K562 (cell line): ENCODE measurements around the gene ASB2. TPM values are rescaled to one million over a fixed set of nuclear protein-coding genes. Genes with fewer than 3 reads are reported as not detected.

Experiments used
- ATAC-seq: fragments of 200-7000 bp; cut with Tn5 transposase; 3 replicates; pipeline ENCODE4 v1.9.1; 2020; ENCODE audit warnings: moderate library complexity
- BruUV-seq: library from RNA; stranded (reverse); fragments of 400-500 nt; replicated peaks from 2 replicates; lab custom pipeline; 2021; lab: Mats Ljungman, UMichigan
- CTCF ChIA-PET: fragments of 300-600 bp; formaldehyde crosslinking; extraction: SDS; loops from one replicate; lab custom pipeline; 2021; ENCODE audit warnings: low intra/inter-chr PET ratio; lab: Yijun Ruan, JAX
- POLR2A ChIA-PET: fragments of 300-600, 350-650 bp; sonication (Branson Sonifier 250); formaldehyde crosslinking; extraction: SDS; loops from one replicate; lab custom pipeline; 2021; ENCODE audit warnings: antibody characterized with exemption, inconsistent platforms; lab: Yijun Ruan, JAX
- DNase-seq, 4 experiments: peaks; one replicate each; pipeline versions ENCODE4 v3.0.0 to v3.0.0-alpha.2; 2011 to 2018; ENCODE audit warnings: low spot score in 3 of 4, mixed read lengths in 3 of 4; ENCODE audit errors: extremely low read depth in 1 of 4
- FAIRE-seq: peaks from 2 replicates; lab custom pipeline; 2011; peaks lifted over from hg19 to GRCh38; lab: Jason Lieb, UNC
- H2AFZ ChIP-seq: 2 replicates; pipeline ENCODE4 v1.6.0; 2011; ENCODE audit warnings: low read depth, low read length, control low read depth, inconsistent platforms
- H3K27ac ChIP-seq: fragments of 200-600 bp; 3 replicates; pipeline ENCODE4 v1.8.0; 2011; ENCODE audit warnings: low read depth, mild to moderate bottlenecking, control low read depth, inconsistent platforms, low read length, moderate library complexity, mixed read lengths; ENCODE audit errors: extremely low read depth
- H3K27me3 ChIP-seq, 2 experiments: fragments of 300-600 bp in 1 of 2; 2 replicates in 1 of 2; 3 replicates in 1 of 2; pipeline versions ENCODE4 v1.6.0 to v1.8.0; 2011; ENCODE audit warnings: inconsistent platforms in 2 of 2, low read length in 2 of 2, mild to moderate bottlenecking in 1 of 2, mixed read lengths in 1 of 2, moderate library complexity in 1 of 2; ENCODE audit not compliant: control insufficient read depth in 2 of 2, insufficient read depth in 2 of 2
- H3K36me3 ChIP-seq: fragments of 300-600 bp; 3 replicates; pipeline ENCODE4 v1.8.0; 2011; ENCODE audit warnings: mild to moderate bottlenecking, low read length, inconsistent platforms; ENCODE audit not compliant: control insufficient read depth, insufficient read depth
- H3K4me1 ChIP-seq, 2 experiments: fragments of 200-600 bp in 1 of 2; replicated peaks in 1 of 2; 2 replicates in 1 of 2; 3 replicates in 1 of 2; pipeline versions ENCODE4 v1.5.1 to v1.8.0; 2011; ENCODE audit warnings: inconsistent platforms in 2 of 2, low read length in 2 of 2, mild to moderate bottlenecking in 1 of 2, mixed read lengths in 1 of 2, moderate library complexity in 1 of 2; ENCODE audit not compliant: control insufficient read depth in 2 of 2, insufficient read depth in 2 of 2
- H3K4me2 ChIP-seq: 2 replicates; pipeline ENCODE4 v1.6.1; 2011; ENCODE audit warnings: low read length, control low read depth, inconsistent platforms, mixed read lengths; ENCODE audit not compliant: insufficient read depth
- H3K4me3 ChIP-seq: fragments of 200-600 bp; sonication (generic), shearing (Covaris generic); 2 replicates; pipeline ENCODE4 v1.5.1; 2016; ENCODE audit warnings: control low read depth, inconsistent platforms
- H3K79me2 ChIP-seq: fragments of 200-600 bp; 3 replicates; pipeline ENCODE4 v1.8.0; 2011; ENCODE audit warnings: low read length, inconsistent platforms; ENCODE audit not compliant: control insufficient read depth, insufficient read depth
- H3K9ac ChIP-seq, 2 experiments: 2 replicates each; pipeline versions ENCODE4 v1.6.0 to v1.6.1; 2011; ENCODE audit warnings: low read depth in 2 of 2, low read length in 2 of 2, control low read depth in 1 of 2, inconsistent platforms in 1 of 2, mild to moderate bottlenecking in 1 of 2, mixed read lengths in 1 of 2; ENCODE audit not compliant: insufficient read depth in 1 of 2
- H3K9me1 ChIP-seq: one replicate; pipeline ENCODE4 v1.6.0; 2011; ENCODE audit warnings: inconsistent platforms, mild to moderate bottlenecking, low read length, moderate library complexity; ENCODE audit not compliant: control insufficient read depth, insufficient read depth
- H3K9me3 ChIP-seq: replicated peaks from 2 replicates; pipeline ENCODE4 v1.5.1; 2011; ENCODE audit warnings: low read depth, low read length, inconsistent platforms; ENCODE audit not compliant: control insufficient read depth, insufficient read depth
- H4K20me1 ChIP-seq: replicated peaks from 2 replicates; pipeline ENCODE4 v1.6.1; 2011; ENCODE audit warnings: low read length, inconsistent platforms, mixed read lengths; ENCODE audit not compliant: control insufficient read depth, insufficient read depth
- FOXP4 ChIP-seq: sonication (generic); formaldehyde crosslinking; IDR thresholded peaks from 2 replicates; pipeline ENCODE4 v1.8.0; 2022; ENCODE audit warnings: mild to moderate bottlenecking, missing genetic modification reagents, borderline replicate concordance
- GTF2E2 ChIP-seq: fragments of 200-800 bp; sonication (Bioruptor generic); IDR thresholded peaks from 2 replicates; pipeline ENCODE4 v1.6.1; 2016; ENCODE audit warnings: missing genetic modification characterization, missing compliant biosample characterization
- NCOA1 ChIP-seq: fragments of 450-650 bp; IDR thresholded peaks from 2 replicates; pipeline ENCODE4 v1.6.1; 2016; ENCODE audit warnings: low read depth
- NFE2 ChIP-seq: IDR thresholded peaks from 2 replicates; pipeline ENCODE4 v1.6.1; 2014; ENCODE audit warnings: antibody characterized with exemption, low read depth
- NFE2L1 ChIP-seq: fragments of 450-650 bp; IDR thresholded peaks from 2 replicates; pipeline ENCODE4 v1.6.1; 2016; ENCODE audit warnings: missing genetic modification characterization, low read depth, mild to moderate bottlenecking, missing compliant biosample characterization, moderate library complexity, borderline replicate concordance
- NKRF ChIP-seq: fragments of 450-650 bp; IDR thresholded peaks from 2 replicates; pipeline ENCODE4 v1.6.1; 2016; ENCODE audit warnings: borderline replicate concordance
- SAP30 ChIP-seq: fragments of 200-600 bp; sonication (generic); IDR thresholded peaks from 2 replicates; pipeline ENCODE4 v1.6.1; 2012; ENCODE audit warnings: borderline replicate concordance, low read depth, mild to moderate bottlenecking, moderate library complexity, low read length, control low read depth, inconsistent platforms; ENCODE audit not compliant: insufficient read depth, poor library complexity, severe bottlenecking
- SNRNP70 ChIP-seq: fragments of 200-400 bp; formaldehyde crosslinking; optimal IDR thresholded peaks from 2 replicates; pipeline ENCODE3; 2017; ENCODE audit warnings: low read depth, low read length
- STAG1 ChIP-seq: sonication (generic); formaldehyde crosslinking; IDR thresholded peaks from 2 replicates; pipeline ENCODE4 v1.5.0; 2020; ENCODE audit warnings: missing genetic modification reagents, borderline replicate concordance
- ZKSCAN3 ChIP-seq: fragments of 250-450 bp; sonication (Bioruptor Pico); IDR thresholded peaks from 2 replicates; pipeline ENCODE4 v1.4.0; 2020
- ZNF592 ChIP-seq: fragments of 450-650 bp; IDR thresholded peaks from 2 replicates; pipeline ENCODE4 v1.6.1; 2017; ENCODE audit warnings: antibody characterized with exemption, mild to moderate bottlenecking
- ZNF77 ChIP-seq: fragments of 250-450 bp; sonication (Bioruptor Pico); IDR thresholded peaks from 2 replicates; pipeline ENCODE4 v1.5.0; 2020
- WGBS: fragments of 100-300 bp; shearing (Covaris generic); methylation state at CpG from one replicate; pipeline ENCODE4 v1.1.6; 2016; ENCODE audit warnings: low coverage, mixed read lengths; ENCODE audit not compliant: insufficient coverage; ENCODE audit errors: missing lambda C conversion rate; 5-methylcytosine and 5-hydroxymethylcytosine counted together
- in situ Hi-C: fragments of 300-500 bp; cut with MboI; formaldehyde crosslinking; loops from 4 replicates; pipeline ENCODE4 v1.15.0; 2018; ENCODE audit warnings: inconsistent platforms, mixed read lengths
- intact Hi-C: fragments of 100-400 bp; cut with micrococcal nuclease; formaldehyde crosslinking; loops from 2 replicates; pipeline ENCODE4 v1.14.2; 2022
- polyA plus RNA-seq, 8 experiments: library from polyadenylated mRNA; depleted of rRNA in 4 of 8; stranded (reverse) in 5 of 8; unstranded in 3 of 8; fragments of >200 nt; fragmentation: Nextera tagmentation in 2 of 8; fragmentation: Illumina TruSeq in 1 of 8; extraction: Ambion mirVana in 2 of 8; extraction: Trizol in 1 of 8; gene quantifications; 2 replicates each; pipeline versions ENCODE4 v1.2.1 to v1.2.3, GENCODE V29; 2011 to 2014; ENCODE audit warnings: inconsistent platforms in 1 of 8, missing spikeins in 1 of 8
- total RNA-seq, 7 experiments: library from RNA; depleted of rRNA in 6 of 7; stranded (reverse); fragments of >200 nt in 6 of 7; fragmentation: Illumina TruSeq in 2 of 7; extraction: Trizol in 2 of 7; gene quantifications; 2 replicates each; pipeline versions ENCODE4 v1.2.1 to v1.2.3, GENCODE V29; 2011 to 2021; ENCODE audit warnings: low replicate concordance in 1 of 7
- TF ChIP-seq, protein P1 (sequence below): fragments of 450-650 bp; formaldehyde crosslinking; IDR thresholded peaks from 2 replicates; pipeline ENCODE4 v1.4.0; 2022; ENCODE audit warnings: missing genetic modification characterization

Gene ASB2
- total and polyA plus RNA-seq, 9 of the 15 experiments (the other 6 are each of a cell fraction or from before 2014, with no cell fraction given) = not detected

DNA sequence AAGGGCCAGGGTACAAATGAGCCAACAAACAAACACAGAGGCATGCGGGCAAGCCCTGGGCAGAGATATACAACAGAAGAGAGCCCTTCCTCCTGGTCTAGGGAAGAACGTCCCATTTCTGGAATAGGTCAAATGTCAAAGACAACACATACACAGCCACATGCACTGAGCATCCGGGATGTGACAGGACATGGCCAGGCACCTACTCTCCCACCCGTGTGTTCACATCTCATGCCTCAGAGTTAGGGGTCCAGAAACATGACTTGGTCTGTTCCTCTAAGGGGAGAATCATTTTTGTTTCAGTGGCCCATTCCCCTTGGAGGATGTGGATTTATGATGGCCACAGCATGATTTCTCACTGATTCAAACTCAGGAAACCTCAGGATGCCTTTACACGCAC, 801 bp upstream of the ASB2 start:
- Histone ChIP-seq H3K4me3 (no peak overlapping the region), H3K4me1 (no peaks in the 10 kb centered on the region; a peak in 1 of 5 replicates), H3K9me3 (no peaks in the 10 kb centered on the region), H2AFZ (no peak overlapping the region), H3K9ac (no peak overlapping the region), H4K20me1 (no peaks in the 10 kb centered on the region), H3K79me2 (no peaks in the 10 kb centered on the region), H3K4me2 (no peak overlapping the region), H3K9me1 (no peaks in the 10 kb centered on the region), H3K36me3 (no peaks in the 10 kb centered on the region), H3K27me3 (peaks cover 0 to 38% of the 10 kb centered on the region in 2 experiments; a peak in 2 of 5 replicates), H3K27ac (no peak overlapping the region)
- DNase-seq = no peak
- no peak for FAIRE-seq
- POLR2A ChIA-PET = no interaction called here
- intact Hi-C loops = no loop called here
- BruUV-seq = no TSS peak
- CTCF ChIA-PET = no interaction called here
- no peak for ATAC-seq
- in situ Hi-C loops = no loop called here
- WGBS = 3% methylated on average over 5 of the region's 5 CpGs
- TF ChIP-seq ZNF592 (no peak), NCOA1 (no peak), NKRF (no peak), FOXP4 (CRISPR knock-in tag) (no peak), STAG1 (no peak), GTF2E2 (tag) (no peak), SNRNP70 (no peak), ZKSCAN3 (no peak), SAP30 (no peak), NFE2L1 (no peak), ZNF77 (CRISPR knock-in tag) (no peak), NFE2 (no peak)
- TF ChIP-seq, protein P1, sequence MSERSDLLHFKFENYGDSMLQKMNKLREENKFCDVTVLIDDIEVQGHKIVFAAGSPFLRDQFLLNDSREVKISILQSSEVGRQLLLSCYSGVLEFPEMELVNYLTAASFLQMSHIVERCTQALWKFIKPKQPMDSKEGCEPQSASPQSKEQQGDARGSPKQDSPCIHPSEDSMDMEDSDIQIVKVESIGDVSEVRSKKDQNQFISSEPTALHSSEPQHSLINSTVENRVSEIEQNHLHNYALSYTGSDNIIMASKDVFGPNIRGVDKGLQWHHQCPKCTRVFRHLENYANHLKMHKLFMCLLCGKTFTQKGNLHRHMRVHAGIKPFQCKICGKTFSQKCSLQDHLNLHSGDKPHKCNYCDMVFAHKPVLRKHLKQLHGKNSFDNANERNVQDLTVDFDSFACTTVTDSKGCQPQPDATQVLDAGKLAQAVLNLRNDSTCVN (CRISPR knock-in tag) = no peak
